GM12864 (cell line): ENCODE results near the gene SLC37A2.

Source experiments
- DNase-seq: peaks from one replicate; pipeline ENCODE4 v3.0.0-alpha.2; 2011; ENCODE audit warnings: low read depth
- H3K4me3 ChIP-seq: 2 replicates; pipeline ENCODE4 v1.5.1; 2011; ENCODE audit warnings: mild to moderate bottlenecking, low read depth, low read length, control low read depth
- TF ChIP-seq, protein P1 (sequence below): IDR thresholded peaks from 2 replicates; pipeline ENCODE4 v1.5.1; 2011; ENCODE audit warnings: low read depth, mild to moderate bottlenecking, moderate library complexity, low read length, control low read depth, inconsistent platforms; ENCODE audit errors: missing control alignments

Gene SLC37A2

DNA sequence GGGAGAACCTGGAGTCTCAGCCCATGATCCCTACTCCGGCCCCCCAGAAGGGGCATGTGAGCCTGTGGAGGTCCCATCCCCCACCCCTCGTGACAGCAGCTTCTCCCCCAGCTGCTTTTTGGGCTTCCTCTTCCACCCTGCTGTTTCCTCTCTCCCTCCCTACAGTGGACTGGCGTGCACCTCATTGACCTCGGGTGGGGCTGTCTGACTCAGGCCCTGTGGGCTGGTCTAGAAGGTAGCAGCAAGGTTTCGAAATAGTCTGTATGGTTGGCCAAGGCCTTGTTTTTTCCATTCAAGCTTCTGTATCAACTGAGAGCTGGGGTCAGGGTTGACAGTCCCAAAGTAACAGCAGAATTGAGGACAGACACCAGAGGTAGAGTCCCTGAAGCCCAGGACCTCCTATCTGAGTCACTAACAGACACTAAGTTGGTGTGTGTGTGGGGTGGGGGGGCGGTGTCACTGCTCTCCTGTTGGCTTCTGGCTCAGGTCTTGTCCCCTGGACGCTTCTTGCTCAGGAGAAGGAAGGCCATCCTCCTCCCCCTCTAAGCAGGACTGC is 7.7 kb downstream of the SLC37A2 start:
- no peak overlapping the region for H3K4me3 ChIP-seq
- DNase-seq, result peak; percentile 43
- TF ChIP-seq, protein P1, sequence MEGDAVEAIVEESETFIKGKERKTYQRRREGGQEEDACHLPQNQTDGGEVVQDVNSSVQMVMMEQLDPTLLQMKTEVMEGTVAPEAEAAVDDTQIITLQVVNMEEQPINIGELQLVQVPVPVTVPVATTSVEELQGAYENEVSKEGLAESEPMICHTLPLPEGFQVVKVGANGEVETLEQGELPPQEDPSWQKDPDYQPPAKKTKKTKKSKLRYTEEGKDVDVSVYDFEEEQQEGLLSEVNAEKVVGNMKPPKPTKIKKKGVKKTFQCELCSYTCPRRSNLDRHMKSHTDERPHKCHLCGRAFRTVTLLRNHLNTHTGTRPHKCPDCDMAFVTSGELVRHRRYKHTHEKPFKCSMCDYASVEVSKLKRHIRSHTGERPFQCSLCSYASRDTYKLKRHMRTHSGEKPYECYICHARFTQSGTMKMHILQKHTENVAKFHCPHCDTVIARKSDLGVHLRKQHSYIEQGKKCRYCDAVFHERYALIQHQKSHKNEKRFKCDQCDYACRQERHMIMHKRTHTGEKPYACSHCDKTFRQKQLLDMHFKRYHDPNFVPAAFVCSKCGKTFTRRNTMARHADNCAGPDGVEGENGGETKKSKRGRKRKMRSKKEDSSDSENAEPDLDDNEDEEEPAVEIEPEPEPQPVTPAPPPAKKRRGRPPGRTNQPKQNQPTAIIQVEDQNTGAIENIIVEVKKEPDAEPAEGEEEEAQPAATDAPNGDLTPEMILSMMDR, result no peak

DNA sequence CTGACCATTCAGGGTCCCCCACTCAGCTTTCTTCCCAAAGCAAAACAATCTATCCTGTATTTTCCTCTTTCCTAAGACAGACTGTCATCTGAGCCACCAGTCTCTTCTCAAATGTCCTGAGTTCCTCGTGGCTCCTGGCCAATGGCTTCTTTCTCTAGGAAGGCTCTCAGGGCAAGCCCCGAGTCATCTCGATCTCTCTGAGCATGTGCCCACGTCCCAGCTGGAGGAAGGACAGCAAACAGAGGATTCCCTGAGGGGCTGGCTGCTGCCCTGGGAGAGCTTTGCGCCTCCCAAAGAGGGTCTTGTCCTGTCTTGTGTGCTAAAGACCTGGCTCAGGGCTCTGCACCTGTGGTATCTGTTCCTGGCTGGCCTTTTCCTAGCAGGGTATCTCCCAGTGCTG is 8.3 kb downstream of the SLC37A2 start:
- TF ChIP-seq, protein P1, result no peak
- no peak for DNase-seq
- no peak overlapping the region for H3K4me3 ChIP-seq

DNA sequence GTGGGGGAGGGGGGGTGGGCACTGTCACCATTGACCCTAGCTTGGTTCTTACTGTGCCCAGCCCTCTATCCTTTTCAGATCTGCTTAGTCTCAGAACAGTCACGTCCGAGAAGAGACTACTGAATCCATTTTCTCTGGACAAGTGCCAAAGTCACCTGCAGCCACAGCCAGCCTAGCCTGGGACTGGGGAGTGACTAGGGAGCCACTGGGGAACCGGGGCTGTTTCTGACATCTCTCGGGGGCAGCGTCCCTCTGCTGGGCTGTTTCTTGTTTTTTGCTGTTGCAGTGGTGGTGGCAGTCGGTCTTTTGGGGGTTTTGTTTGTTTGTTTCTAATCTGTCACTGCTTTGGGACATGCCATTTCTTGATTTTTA is 8.7 kb downstream of the SLC37A2 start:
- no peak overlapping the region for H3K4me3 ChIP-seq
- TF ChIP-seq, protein P1, result no peak

DNA sequence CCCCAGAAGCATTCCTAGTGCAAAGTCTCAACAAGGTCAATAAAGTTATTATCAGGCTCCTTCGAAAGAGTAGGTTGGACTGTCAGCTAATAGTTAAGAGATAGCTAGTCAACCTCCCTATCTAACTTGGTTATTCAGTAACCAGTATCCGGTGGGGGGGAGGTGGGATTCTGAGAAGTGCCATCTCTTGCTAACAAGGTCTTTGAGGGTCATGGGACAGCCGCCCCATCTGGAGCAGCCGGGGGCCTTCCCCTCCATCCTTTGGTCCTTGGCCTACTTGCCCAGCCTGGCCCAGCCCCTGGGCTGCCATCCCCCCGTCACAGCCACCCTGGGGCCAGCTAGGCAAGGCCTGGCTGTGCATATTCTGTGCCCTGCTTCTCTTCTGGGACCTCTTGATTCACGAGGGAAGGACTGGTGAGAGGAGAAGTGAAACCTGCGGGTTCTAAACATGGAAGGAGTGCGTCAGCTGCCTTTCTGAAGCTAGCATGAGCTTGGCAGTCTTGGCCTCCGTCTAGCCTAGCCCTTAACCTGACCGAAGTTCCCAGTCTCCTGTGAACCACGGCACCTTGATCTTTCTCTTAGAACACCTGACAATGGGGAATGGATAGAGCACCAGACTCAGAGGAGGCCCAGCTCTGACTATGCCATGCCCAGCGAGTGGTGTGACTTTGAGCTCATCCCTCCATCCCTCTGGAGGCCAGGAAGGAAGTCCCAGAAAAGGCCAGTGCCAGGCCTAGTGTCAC is 9.3 kb downstream of the SLC37A2 start:
- DNase-seq, result peak; percentile 87
- H3K4me3 ChIP-seq, result no peak overlapping the region
- TF ChIP-seq, protein P1, result no peak

More for the DNA sequence above, 8.7 kb downstream of the SLC37A2 start:
- no peak for DNase-seq

DNA sequence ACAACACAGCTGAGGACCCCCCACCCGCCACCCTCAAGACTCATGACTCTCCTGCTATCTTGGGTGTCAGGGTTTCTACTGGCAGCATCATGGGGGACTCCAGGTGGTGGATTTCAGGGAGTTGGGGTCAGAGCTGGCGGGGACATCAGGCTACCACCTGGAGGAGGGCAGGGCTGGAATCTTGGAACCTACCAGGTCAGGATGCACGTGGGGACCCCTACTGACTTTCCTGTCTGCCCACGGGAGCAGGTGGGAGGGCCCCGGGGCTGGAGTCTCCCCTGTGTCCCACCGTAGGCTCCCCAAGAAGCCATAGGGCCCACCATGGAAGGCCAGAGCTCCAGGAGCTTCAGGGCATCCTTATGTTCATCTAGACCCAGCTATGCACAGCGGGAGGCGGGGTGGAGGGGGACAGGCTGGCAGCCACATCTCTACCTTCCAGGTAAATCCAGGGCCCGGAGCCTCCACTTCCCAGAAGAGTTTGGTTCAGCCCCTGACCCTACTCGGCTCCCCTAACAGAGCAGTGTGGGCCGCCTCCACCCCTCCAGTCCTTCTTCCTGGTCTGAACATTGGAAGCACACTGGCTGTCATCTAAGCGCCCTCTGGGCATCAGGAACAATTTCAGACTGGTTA is 10.0 kb downstream of the SLC37A2 start:
- TF ChIP-seq, protein P1, result no peak
- no peak for DNase-seq
- H3K4me3 ChIP-seq, result no peak overlapping the region

DNA sequence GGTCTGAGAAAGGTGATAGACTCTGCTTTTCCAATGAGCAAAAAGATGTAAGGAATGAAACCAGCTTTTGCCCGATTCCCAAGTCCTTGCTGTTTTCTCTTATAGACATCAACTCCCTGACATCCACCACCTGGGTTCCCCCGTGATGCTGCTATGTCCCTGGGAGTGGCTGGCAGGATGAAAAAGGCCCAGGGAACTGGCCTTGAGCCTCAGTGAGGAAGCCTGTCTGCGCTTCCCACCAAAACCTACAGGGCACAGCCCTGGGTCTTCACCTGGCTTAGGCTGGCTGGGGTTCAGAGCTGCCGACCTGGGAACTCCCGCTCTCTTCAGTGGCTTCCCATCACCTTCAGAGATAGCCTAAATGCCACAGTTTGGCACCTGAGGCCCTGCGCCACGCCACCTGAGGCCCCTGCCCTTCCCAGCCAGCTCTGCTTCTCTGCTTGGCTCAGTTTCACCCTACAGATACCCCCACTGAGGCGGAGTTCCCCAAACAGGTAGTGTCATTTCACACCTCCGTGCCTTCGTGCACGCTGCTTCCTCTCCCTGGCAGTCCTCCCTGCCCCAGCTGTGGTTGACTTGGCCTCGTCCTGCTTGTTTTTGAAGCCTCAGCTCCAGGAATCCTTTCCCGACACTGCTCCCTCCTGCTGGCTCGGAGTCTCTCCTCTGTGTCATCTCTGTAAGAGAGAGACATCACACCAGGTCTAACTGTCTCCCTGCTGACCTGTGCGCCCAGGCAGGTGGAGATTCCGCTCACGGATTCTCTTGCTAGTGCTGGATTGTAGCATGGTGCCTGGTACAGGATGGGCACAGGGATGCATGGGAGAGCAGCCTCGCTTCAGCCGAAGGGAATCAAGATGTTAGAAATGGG is 10.7 kb downstream of the SLC37A2 start:
- no peak overlapping the region for H3K4me3 ChIP-seq
- no peak for DNase-seq
- TF ChIP-seq, protein P1, result no peak
